ENCODE data around the gene MDC1. TPM values are rescaled to one million over a fixed set of nuclear protein-coding genes. Genes with fewer than 3 reads are reported as not detected.

The MDC1 gene
- total RNA-seq, 1 experiment from 2014 or later = 53.4 TPM

GRCh38 chr6:30682143-30683117 is 34.7 kb downstream of the MDC1 start:
- ChIA-PET POLR2A (ENCODE audit: low non-redundant PET) (no interaction called here), CTCF (interaction anchor here (1.1 to 1.7 kb wide), 2 partner anchors 48 to 49 kb away, joined by 5 read pairs; no protein-coding TSS in a partner anchor)
- Histone ChIP-seq H3K4me1 (ENCODE audit: insufficient read depth, low read length, poor library complexity, severe bottlenecking) (peaks cover 42% of the 10 kb centered on the region), H3K36me3 (ENCODE audit: insufficient read depth, low read length, poor library complexity, severe bottlenecking) (peaks cover 7% of the 10 kb centered on the region), H3K9me3 (ENCODE audit: low read depth, low read length, poor library complexity, severe bottlenecking) (no peaks in the 10 kb centered on the region), H3K27ac (ENCODE audit: low read depth, low read length, poor library complexity, severe bottlenecking) (peak overlapping the region; percentile 80), H3K27me3 (replicated peaks; ENCODE audit: insufficient read depth, low read depth, low read length, poor library complexity) (no peaks in the 10 kb centered on the region), H3K4me3 (ENCODE audit: low read depth, low read length, poor library complexity, severe bottlenecking) (peak overlapping the region; percentile 88)
- peak; percentile 75 for DNase-seq (ENCODE audit: low spot score)
- no TSS peak for BruUV-seq (replicated peaks)
- TF ChIP-seq CTCF (conservative IDR thresholded peaks at IDR 0.05; ENCODE audit: low read depth, low read length) (no peak), EZH2 (IDR thresholded peaks at IDR 0.05; ENCODE audit: borderline replicate concordance, low read depth, low read length, poor library complexity, severe bottlenecking) (no peak)
- intact Hi-C loops (cut with micrococcal nuclease; ENCODE audit: unreplicated experiment) = no loop called here

GRCh38 chr6:30681766-30682142 is 35.3 kb downstream of the MDC1 start:
- no peaks in the 10 kb centered on the region for H3K9me3 ChIP-seq (ENCODE audit: low read depth, low read length, poor library complexity, severe bottlenecking)
- ChIA-PET POLR2A (ENCODE audit: low non-redundant PET) (no interaction called here), CTCF (interaction anchor here (1.1 kb wide), 1 partner anchor 49 kb away, joined by 5 read pairs; no protein-coding TSS in a partner anchor)
- no peaks in the 10 kb centered on the region for H3K27me3 ChIP-seq (replicated peaks; ENCODE audit: insufficient read depth, low read depth, low read length, poor library complexity)
- H3K4me1 ChIP-seq (ENCODE audit: insufficient read depth, low read length, poor library complexity, severe bottlenecking) = peaks cover 42% of the 10 kb centered on the region
- H3K4me3 ChIP-seq (ENCODE audit: low read depth, low read length, poor library complexity, severe bottlenecking) = peak overlapping the region; percentile 88
- H3K27ac ChIP-seq (ENCODE audit: low read depth, low read length, poor library complexity, severe bottlenecking) = peak overlapping the region; percentile 80
- H3K36me3 ChIP-seq (ENCODE audit: insufficient read depth, low read length, poor library complexity, severe bottlenecking) = peaks cover 13% of the 10 kb centered on the region
- intact Hi-C loops (cut with micrococcal nuclease; ENCODE audit: unreplicated experiment) = no loop called here
- no TSS peak for BruUV-seq (replicated peaks)
- DNase-seq (ENCODE audit: low spot score) = no peak
- TF ChIP-seq CTCF (conservative IDR thresholded peaks at IDR 0.05; ENCODE audit: low read depth, low read length) (no peak), EZH2 (IDR thresholded peaks at IDR 0.05; ENCODE audit: borderline replicate concordance, low read depth, low read length, poor library complexity, severe bottlenecking) (no peak)

- no TSS peak for BruUV-seq (replicated peaks)
- ChIA-PET POLR2A (ENCODE audit: low non-redundant PET) (interaction anchor here (1.2 kb wide), 1 partner anchor 42 kb away, joined by 4 read pairs; no protein-coding TSS in a partner anchor), CTCF (interaction anchor here (0.7 to 1.5 kb wide), 3 partner anchors 25 to 407 kb away, joined by 3 to 30 read pairs (median 12); no protein-coding TSS in a partner anchor)
- Histone ChIP-seq H3K4me3 (ENCODE audit: low read depth, low read length, poor library complexity, severe bottlenecking) (no peak overlapping the region), H3K9me3 (ENCODE audit: low read depth, low read length, poor library complexity, severe bottlenecking) (no peaks in the 10 kb centered on the region), H3K27ac (ENCODE audit: low read depth, low read length, poor library complexity, severe bottlenecking) (peak overlapping the region; percentile 43), H3K36me3 (ENCODE audit: insufficient read depth, low read length, poor library complexity, severe bottlenecking) (peaks cover 20% of the 10 kb centered on the region), H3K4me1 (ENCODE audit: insufficient read depth, low read length, poor library complexity, severe bottlenecking) (peaks cover 31% of the 10 kb centered on the region), H3K27me3 (replicated peaks; ENCODE audit: insufficient read depth, low read depth, low read length, poor library complexity) (no peaks in the 10 kb centered on the region)
- TF ChIP-seq EZH2 (IDR thresholded peaks at IDR 0.05; ENCODE audit: borderline replicate concordance, low read depth, low read length, poor library complexity, severe bottlenecking) (no peak), CTCF (conservative IDR thresholded peaks at IDR 0.05; ENCODE audit: low read depth, low read length) (no peak)
- intact Hi-C loops (cut with micrococcal nuclease; ENCODE audit: unreplicated experiment) = loop anchor here (1.0 to 10.0 kb wide), 4 partner anchors 42 to 407 kb away; partner anchors contain the start of gene HLA-E
- no peak for DNase-seq (ENCODE audit: low spot score)
Observed at GRCh38 chr6:30679765-30680535, 37.1 kb downstream of the MDC1 start.

Data from A673 (cell line).